ENCODE results near the gene MIA.

Gene MIA

DNA sequence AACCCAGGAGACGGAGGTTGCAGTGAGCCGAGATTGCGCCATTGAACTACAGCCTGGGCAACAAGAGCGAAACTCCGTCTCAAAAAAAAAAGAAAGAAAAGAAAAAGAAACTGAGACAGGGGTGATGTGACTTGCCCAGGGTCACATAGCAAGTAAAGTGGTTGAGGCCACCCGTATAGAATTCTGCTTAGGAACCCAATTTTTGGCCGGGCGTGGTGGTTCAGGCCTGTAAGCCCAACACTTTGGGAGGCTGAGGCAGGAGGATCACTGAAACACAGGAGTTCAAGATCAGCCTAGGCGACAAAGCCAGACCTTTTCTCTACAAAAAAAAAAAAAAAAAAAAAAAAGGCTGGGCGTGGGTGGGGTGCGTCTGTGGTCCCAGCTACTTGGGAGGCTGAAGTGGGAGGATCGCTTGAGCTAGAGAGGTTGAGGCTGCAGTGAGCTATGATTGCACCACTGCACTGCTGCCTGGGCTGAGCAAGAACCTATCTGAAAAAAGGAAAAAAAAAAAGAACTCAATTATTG lies 23.0 kb upstream of the MIA start:
- no peak for DNase-seq (ENCODE audit: extremely low read depth, low read depth)
- TF ChIP-seq, protein P1, sequence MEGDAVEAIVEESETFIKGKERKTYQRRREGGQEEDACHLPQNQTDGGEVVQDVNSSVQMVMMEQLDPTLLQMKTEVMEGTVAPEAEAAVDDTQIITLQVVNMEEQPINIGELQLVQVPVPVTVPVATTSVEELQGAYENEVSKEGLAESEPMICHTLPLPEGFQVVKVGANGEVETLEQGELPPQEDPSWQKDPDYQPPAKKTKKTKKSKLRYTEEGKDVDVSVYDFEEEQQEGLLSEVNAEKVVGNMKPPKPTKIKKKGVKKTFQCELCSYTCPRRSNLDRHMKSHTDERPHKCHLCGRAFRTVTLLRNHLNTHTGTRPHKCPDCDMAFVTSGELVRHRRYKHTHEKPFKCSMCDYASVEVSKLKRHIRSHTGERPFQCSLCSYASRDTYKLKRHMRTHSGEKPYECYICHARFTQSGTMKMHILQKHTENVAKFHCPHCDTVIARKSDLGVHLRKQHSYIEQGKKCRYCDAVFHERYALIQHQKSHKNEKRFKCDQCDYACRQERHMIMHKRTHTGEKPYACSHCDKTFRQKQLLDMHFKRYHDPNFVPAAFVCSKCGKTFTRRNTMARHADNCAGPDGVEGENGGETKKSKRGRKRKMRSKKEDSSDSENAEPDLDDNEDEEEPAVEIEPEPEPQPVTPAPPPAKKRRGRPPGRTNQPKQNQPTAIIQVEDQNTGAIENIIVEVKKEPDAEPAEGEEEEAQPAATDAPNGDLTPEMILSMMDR (IDR thresholded peaks at IDR 0.05; ENCODE audit: low read depth, low read length) = no peak

DNA sequence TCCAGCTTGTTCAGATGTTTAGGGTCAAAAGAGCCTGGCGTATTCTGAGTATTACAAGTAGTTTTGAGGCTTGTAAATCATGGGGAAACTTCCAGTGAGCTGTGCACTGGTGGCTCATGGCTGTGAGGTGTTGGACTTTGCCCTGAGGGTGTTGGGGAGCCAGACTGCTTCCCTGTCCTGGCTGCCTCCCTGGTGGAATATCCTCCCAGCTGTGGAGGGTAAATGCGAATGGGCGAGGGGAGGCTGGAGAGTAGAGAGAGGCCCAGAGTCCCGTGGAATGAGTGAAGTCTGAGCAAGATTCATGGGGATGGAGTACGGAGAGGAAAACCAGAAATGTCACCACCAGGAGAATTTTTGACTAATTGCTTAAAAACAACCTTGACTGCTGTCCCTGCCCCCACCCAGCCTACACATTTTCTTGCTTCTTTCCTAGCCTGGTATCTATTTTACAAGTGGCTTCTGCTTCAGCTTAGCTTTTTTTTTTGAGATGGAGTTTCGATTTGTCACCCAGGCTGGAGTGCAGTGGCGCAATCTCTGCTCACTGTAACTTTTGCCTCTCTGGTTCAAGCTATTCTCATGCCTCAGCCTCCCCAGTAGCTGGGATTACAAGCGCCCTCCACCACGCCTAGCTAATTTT lies 20.6 kb upstream of the MIA start:
- DNase-seq (ENCODE audit: extremely low read depth, low read depth) = no peak
- TF ChIP-seq, protein P1 (IDR thresholded peaks at IDR 0.05; ENCODE audit: low read depth, low read length) = no peak

DNA sequence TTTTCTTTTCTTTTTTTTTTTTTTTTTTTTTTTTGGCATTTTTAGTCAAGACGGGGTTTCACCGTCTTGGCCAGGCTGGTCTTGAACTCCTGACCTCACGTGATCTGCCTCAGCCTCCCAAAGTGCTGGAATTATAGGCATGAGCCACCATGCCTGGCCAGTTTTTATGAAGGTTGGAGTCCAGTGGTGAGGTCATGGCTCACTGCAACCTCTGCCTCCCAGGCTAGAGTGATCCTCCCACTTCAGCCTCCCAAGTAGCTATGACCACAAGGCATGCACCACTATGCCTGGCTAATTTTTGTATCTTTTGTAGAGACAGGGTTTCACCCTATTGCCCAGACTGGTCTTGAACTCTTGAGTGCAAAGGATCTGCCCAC lies 20.1 kb upstream of the MIA start:
- TF ChIP-seq, protein P1 (IDR thresholded peaks at IDR 0.05; ENCODE audit: low read depth, low read length) = no peak
- no peak for DNase-seq (ENCODE audit: extremely low read depth, low read depth)

DNA sequence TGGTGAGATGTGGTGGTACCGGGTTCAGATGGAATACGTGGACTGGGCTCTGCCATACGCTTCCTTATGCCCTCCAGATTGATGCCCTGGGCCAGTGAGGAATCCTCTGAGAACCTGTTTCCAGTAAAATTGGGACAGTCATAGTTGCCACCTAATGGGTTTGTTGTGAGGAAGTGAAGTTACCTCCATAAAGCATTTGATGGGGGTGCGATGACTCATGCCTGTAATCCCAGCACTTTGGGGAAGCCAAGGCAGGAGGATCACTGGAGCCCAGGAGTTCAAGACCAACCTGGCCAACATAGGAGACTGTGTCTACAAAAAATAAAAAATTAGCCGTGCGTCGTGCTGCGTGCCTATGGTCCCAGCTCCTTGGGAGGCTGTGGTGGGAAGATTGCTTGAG lies 19.5 kb upstream of the MIA start:
- DNase-seq (ENCODE audit: extremely low read depth, low read depth) = no peak
- TF ChIP-seq, protein P1 (IDR thresholded peaks at IDR 0.05; ENCODE audit: low read depth, low read length) = no peak

DNA sequence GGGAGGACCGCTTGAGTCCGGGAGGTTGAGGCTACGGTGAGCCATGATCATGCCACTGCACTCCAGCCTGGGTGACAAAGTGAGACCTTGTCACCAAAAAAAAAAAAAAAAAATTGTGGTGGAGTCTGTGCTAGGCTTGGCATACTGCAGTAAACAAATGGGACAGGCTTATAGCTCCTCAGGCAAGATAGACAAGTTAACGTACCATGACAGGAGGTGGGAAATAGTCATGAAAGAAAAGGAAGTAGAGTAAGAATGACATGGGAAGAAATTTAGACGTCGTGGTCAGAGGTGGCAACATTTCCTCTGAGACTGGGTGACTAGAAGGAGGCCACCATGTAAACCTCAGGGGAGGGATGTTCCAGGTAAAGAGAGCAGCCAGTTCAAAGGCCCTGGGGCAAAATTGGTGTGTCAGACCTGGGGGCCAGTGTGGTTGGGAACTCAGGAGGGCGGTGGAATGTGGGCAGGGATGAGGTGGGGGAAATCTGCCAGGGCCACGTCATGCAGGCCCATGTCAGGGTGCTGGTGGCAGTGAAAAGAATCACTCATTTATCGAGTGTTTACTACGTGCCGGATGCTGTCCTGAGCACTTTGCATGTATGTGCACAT lies 18.7 kb upstream of the MIA start:
- TF ChIP-seq, protein P1 (IDR thresholded peaks at IDR 0.05; ENCODE audit: low read depth, low read length) = no peak
- DNase-seq (ENCODE audit: extremely low read depth, low read depth) = no peak

DNA sequence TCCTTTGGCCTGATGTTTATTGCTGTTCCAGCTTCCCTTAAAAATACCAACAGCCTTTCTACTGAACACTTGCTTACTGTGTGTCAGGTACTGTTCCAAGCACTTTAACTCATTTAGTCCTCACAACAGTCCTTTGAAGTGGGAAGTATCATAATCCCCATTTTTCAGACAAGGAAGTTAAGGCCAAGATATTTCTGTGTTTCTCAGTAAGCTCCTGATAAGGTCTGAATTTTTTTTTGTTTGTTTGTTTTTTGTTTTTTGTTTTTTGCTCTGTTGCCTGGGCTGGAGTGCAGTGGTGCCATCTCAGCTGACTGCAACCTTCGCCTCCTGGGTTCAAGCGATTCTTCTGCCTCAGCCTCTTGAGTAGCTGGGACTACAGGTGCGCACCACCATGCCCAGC lies 16.8 kb upstream of the MIA start:
- TF ChIP-seq, protein P1 (IDR thresholded peaks at IDR 0.05; ENCODE audit: low read depth, low read length) = no peak
- DNase-seq (ENCODE audit: extremely low read depth, low read depth) = no peak

DNA sequence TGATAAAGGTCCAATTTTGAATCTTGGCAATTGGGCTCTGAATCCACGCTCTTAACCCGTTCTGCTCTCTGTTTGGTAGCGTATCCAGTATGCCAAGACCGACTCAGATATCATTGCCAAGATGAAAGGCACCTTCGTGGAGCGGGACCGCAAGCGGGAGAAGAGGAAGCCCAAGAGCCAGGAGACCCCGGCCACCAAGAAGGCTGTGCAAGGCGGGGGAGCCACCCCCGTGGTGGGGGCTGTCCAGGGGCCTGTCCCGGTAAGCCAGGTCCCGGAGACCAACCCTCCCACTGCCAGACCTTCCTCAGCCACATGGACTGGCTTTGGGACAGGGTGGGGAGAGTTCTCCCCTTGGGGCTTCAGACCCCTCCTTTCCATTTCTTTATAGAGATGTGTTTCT lies 16.0 kb upstream of the MIA start:
- no peak for DNase-seq (ENCODE audit: extremely low read depth, low read depth)

More for the DNA sequence above, 16.0 kb upstream of the MIA start:
- TF ChIP-seq, protein P1 (IDR thresholded peaks at IDR 0.05; ENCODE audit: low read depth, low read length) = no peak

Measured in AG09319 (cell line).